Measurements from ENCODE around the gene KLHL21. TPM values are rescaled to one million over a fixed set of nuclear protein-coding genes. Genes with fewer than 3 reads are reported as not detected.

The KLHL21 gene
- total and polyA plus RNA-seq, 12 donors, result 20.4 to 93.3 (median 69.6) TPM

DNA sequence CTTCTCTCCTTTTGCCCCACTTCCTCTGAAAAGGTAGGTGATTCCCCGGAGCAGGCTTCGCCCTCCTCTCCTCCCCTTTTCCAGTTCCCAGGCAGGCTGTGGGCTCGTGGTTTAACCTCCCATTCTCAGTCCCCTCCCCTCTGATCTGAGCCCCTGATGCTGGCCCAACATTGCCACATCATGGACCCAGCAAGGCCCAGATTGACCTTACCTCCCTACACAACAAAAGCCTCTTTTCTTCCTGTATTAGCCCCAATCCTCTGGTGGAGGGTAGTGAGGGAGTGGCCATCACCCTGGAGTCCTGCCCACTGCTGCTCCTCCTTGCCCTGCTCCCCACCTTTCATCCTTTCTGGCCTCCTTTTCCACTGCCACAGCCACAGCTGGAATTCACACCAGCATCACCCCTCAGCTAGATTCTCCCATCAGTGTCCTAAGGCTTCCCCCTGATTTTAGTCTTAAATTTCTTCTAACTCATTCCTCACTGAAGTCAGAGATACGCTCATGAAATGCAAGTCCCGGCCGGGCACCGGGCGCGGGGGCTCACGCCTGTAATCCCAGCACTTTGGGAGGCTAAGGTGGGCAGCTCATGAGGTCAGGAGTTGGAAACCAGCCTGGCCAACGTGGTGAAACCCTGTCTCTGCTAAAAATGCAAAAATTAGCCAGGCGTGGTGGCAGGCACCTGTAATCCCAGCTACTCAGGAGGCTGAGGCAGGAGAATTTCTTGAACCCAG is 29.9 kb downstream of the KLHL21 start:
- Histone ChIP-seq H3K36me3 (no peaks in the 10 kb centered on the region), H3K27me3 (no peaks in the 10 kb centered on the region), H3K9me3 (peaks cover 0 to 8% (median 0%) of the 10 kb centered on the region in 11 donors), H3K4me3 (no peak overlapping the region), H3K4me1 (peaks cover 0 to 2% (median 0%) of the 10 kb centered on the region in 9 donors), H3K27ac (no peak overlapping the region)
- 75 to 78% methylated on average over 12 of the region's 12 CpGs for WGBS, 2 donors
- ATAC-seq (no peak), DNase-seq (no peak)
- TF ChIP-seq, protein P1, sequence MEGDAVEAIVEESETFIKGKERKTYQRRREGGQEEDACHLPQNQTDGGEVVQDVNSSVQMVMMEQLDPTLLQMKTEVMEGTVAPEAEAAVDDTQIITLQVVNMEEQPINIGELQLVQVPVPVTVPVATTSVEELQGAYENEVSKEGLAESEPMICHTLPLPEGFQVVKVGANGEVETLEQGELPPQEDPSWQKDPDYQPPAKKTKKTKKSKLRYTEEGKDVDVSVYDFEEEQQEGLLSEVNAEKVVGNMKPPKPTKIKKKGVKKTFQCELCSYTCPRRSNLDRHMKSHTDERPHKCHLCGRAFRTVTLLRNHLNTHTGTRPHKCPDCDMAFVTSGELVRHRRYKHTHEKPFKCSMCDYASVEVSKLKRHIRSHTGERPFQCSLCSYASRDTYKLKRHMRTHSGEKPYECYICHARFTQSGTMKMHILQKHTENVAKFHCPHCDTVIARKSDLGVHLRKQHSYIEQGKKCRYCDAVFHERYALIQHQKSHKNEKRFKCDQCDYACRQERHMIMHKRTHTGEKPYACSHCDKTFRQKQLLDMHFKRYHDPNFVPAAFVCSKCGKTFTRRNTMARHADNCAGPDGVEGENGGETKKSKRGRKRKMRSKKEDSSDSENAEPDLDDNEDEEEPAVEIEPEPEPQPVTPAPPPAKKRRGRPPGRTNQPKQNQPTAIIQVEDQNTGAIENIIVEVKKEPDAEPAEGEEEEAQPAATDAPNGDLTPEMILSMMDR (IDR thresholded peaks at IDR 0.05), result no peak
- intact Hi-C loops (cut with DNase I), result loop anchor here in 1 of 10 donors (5.0 kb wide), 1 partner anchor 54 kb away; no protein-coding TSS in a partner anchor

DNA sequence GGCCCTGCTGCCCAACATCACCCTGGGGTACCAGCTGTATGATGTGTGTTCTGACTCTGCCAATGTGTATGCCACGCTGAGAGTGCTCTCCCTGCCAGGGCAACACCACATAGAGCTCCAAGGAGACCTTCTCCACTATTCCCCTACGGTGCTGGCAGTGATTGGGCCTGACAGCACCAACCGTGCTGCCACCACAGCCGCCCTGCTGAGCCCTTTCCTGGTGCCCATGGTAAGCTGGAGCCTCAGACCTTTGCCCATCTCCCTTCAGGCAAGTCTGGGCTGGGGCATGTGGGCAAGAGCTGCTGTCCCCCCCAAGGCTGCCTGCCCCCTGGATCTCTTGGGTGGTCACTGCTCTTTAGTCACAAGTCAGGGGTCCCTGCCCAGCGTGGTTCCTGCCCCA is 31.7 kb downstream of the KLHL21 start:
- DNase-seq (no peak), ATAC-seq (no peak)

DNA sequence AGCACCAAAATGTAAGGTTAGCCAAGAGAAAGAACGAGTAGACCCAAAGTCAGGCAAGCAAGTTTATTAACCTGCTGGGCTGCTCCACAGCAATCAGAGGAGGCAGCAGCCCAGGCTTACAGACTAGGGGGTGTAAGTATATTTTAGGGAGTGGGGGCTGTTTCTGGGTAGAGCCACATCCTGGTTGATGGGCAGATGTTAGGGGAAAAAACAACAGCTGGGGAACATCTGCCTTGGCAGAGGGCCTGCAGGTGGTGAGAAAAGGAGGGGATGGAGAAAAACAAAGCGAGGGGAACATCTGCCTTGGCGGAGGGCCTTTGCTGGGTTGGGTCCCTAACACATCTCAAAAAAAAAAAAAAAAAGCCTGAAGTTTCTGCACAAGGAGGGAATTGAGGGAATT is 32.6 kb downstream of the KLHL21 start:
- Histone ChIP-seq H3K4me3 (no peak overlapping the region), H3K27me3 (peaks cover 0 to 2% (median 0%) of the 10 kb centered on the region in 7 donors), H3K36me3 (no peaks in the 10 kb centered on the region), H3K9me3 (peaks cover 0 to 8% (median 0%) of the 10 kb centered on the region in 11 donors), H3K27ac (no peak overlapping the region), H3K4me1 (no peaks in the 10 kb centered on the region)
- DNase-seq (no peak), ATAC-seq (no peak)
- intact Hi-C loops (cut with DNase I), result loop anchor here in 1 of 10 donors (5.0 kb wide), 1 partner anchor 57 kb away; no protein-coding TSS in a partner anchor
- TF ChIP-seq, protein P1 (IDR thresholded peaks at IDR 0.05), result no peak
- 65 to 68% methylated on average over 3 of the region's 3 CpGs for WGBS, 2 donors

More for the DNA sequence above, 31.7 kb downstream of the KLHL21 start:
- intact Hi-C loops (cut with DNase I), result loop anchor here in 1 of 10 donors (5.0 kb wide), 1 partner anchor 56 kb away; no protein-coding TSS in a partner anchor
- no peaks in the 10 kb centered on the region for H3K27me3 ChIP-seq
- peaks cover 0 to 8% (median 0%) of the 10 kb centered on the region in 11 donors for H3K9me3 ChIP-seq
- TF ChIP-seq, protein P1 (IDR thresholded peaks at IDR 0.05), result no peak
- WGBS, 2 donors, result 79 to 83% methylated on average over 5 of the region's 5 CpGs
- no peaks in the 10 kb centered on the region for H3K36me3 ChIP-seq
- H3K4me3 ChIP-seq, result no peak overlapping the region
- H3K4me1 ChIP-seq, result no peaks in the 10 kb centered on the region
- H3K27ac ChIP-seq, result no peak overlapping the region

DNA sequence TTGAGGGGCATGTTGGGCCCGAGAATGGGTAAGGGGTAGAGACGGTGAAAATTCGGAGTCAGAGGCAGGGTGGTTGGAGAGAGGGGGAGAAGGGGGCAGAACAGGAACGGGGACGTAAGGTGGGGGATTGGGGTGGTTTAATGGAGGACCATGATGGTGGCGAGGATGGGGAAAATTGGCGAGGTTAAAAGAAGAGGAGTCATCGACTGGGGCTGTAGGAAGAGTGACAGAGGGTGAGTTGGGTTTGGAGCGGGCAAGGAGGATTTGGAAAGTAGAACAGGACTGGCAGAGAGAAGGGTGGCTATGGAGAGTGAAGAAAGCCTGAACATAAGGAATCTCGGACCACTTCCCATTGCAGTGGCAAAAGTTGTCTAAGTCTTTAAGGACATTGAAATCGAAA is 33.6 kb downstream of the KLHL21 start:
- Histone ChIP-seq H3K4me1 (no peaks in the 10 kb centered on the region), H3K27ac (no peak overlapping the region), H3K4me3 (no peak overlapping the region), H3K27me3 (peaks cover 0 to 6% (median 0%) of the 10 kb centered on the region in 7 donors), H3K36me3 (no peaks in the 10 kb centered on the region), H3K9me3 (peaks cover 0 to 8% (median 0%) of the 10 kb centered on the region in 11 donors)
- 93 to 95% methylated on average over 11 of the region's 11 CpGs for WGBS, 2 donors
- no peak for DNase-seq
- intact Hi-C loops (cut with DNase I), result no loop called here
- no peak for ATAC-seq
- TF ChIP-seq, protein P1 (IDR thresholded peaks at IDR 0.05), result no peak
